DOHH2 (cell line): ENCODE measurements around the gene AGO3.

Experiments
- H3F3A ChIP-seq: fragments of 200-600 bp; sonication (generic), shearing (Covaris generic); 2 replicates; pipeline ENCODE4 v1.6.0; 2016; ENCODE audit warnings: antibody characterized with exemption, mild to moderate bottlenecking; ENCODE audit not compliant: control insufficient read depth, insufficient read depth
- H3K27ac ChIP-seq: fragments of 200-600 bp; sonication (generic); 2 replicates; pipeline ENCODE4 v1.5.1; 2014; ENCODE audit warnings: low read depth, mild to moderate bottlenecking, low read length, moderate library complexity
- H3K27me3 ChIP-seq: fragments of 200-600 bp; sonication (generic); 2 replicates; pipeline ENCODE4 v1.6.1; 2014; ENCODE audit warnings: mild to moderate bottlenecking, low read length, mixed read lengths; ENCODE audit not compliant: control insufficient read depth
- H3K36me3 ChIP-seq: fragments of 200-600 bp; sonication (generic); 2 replicates; pipeline ENCODE4 v1.6.1; 2014; ENCODE audit warnings: mild to moderate bottlenecking, low read length, moderate library complexity, mixed read lengths; ENCODE audit not compliant: control insufficient read depth
- H3K4me1 ChIP-seq: fragments of 200-600 bp; sonication (generic); 2 replicates; pipeline ENCODE4 v1.6.1; 2014; ENCODE audit warnings: mild to moderate bottlenecking, low read length, mixed read lengths; ENCODE audit not compliant: control insufficient read depth
- H3K4me2 ChIP-seq: fragments of 200-600 bp; sonication (generic); 2 replicates; pipeline ENCODE4 v1.6.0; 2014; ENCODE audit warnings: mild to moderate bottlenecking, low read length, moderate library complexity
- H3K4me3 ChIP-seq: fragments of 200-600 bp; sonication (generic); 2 replicates; pipeline ENCODE4 v1.5.1; 2014; ENCODE audit warnings: mild to moderate bottlenecking, low read length, mixed read lengths
- H3K79me2 ChIP-seq: fragments of 200-600 bp; sonication (generic); 2 replicates; pipeline ENCODE4 v1.6.1; 2014; ENCODE audit warnings: mild to moderate bottlenecking, low read length, mixed read lengths; ENCODE audit not compliant: control insufficient read depth
- H3K9me2 ChIP-seq: fragments of 200-600 bp; sonication (generic); replicated peaks from 2 replicates; pipeline ENCODE4 v1.6.1; 2014; ENCODE audit warnings: mild to moderate bottlenecking, low read length, mixed read lengths; ENCODE audit not compliant: control insufficient read depth
- H3K9me3 ChIP-seq: fragments of 200-600 bp; sonication (generic); 2 replicates; pipeline ENCODE4 v1.6.1; 2014; ENCODE audit warnings: antibody characterized with exemption, low read length, mixed read lengths; ENCODE audit not compliant: control insufficient read depth, insufficient read depth
- H4K20me1 ChIP-seq: fragments of 200-600 bp; sonication (generic); 2 replicates; pipeline ENCODE4 v1.6.0; 2014; ENCODE audit warnings: low read depth, mild to moderate bottlenecking, antibody characterized with exemption, low read length, moderate library complexity; ENCODE audit not compliant: control insufficient read depth, insufficient read depth
- EZH2phosphoT487 ChIP-seq: fragments of 200-600 bp; sonication (generic); IDR thresholded peaks from 2 replicates; pipeline ENCODE4 v1.6.1; 2017; ENCODE audit warnings: borderline replicate concordance, mild to moderate bottlenecking, antibody characterized with exemption, low read length, moderate library complexity, mixed read lengths
- TF ChIP-seq, protein P1 (sequence below): fragments of 200-600 bp; sonication (generic); IDR thresholded peaks from one replicate; pipeline ENCODE4 v1.5.1; 2014; ENCODE audit warnings: antibody characterized with exemption, mild to moderate bottlenecking, low read depth, low read length; ENCODE audit not compliant: poor library complexity, severe bottlenecking

AGO3 gene

DNA sequence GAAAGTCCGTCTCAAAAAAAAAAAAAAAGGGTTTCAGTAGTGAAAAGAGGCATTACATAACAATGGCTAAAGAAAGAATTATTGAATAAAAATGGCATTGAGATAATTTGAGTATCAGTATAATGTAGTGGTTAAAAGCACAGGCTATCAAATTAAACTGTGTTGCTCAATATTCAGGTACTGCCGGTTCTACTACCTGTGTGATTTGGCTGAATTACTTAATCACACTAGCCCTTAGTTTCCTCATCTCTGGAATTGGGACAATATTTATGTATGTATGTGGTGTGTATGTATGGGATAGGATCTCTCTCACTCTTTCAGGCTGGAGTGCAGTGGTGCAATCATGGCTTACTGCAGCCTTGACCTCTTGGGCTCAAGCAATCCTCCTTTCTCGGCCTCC lies 96.9 kb downstream of the AGO3 start:
- H3F3A ChIP-seq = no peaks in the 10 kb centered on the region

DNA sequence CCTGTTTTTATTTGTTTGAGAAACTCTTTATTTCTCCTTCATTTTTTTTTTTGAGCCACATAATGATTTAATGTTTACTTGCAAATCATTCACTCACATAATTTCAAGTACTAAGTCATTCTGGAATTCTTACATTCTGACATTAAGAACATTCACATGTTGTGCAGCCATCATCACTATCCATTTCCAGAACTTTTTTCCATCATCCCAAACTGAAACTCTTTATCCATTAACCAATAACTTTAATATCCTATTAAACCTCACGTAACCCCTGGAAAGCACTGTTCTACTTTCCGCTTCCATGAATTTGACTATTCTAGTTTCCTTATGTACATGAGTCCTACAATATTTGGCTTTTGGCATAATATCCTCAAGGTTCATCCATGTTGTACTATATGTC lies 100.5 kb downstream of the AGO3 start:
- Histone ChIP-seq H3K9me2 (no peaks in the 10 kb centered on the region), H3F3A (no peaks in the 10 kb centered on the region), H3K4me1 (no peaks in the 10 kb centered on the region), H3K27me3 (no peaks in the 10 kb centered on the region), H3K27ac (no peak overlapping the region), H3K9me3 (no peaks in the 10 kb centered on the region), H3K79me2 (no peaks in the 10 kb centered on the region), H3K4me3 (no peak overlapping the region), H3K4me2 (no peak overlapping the region), H3K36me3 (0 out of 2 replicates have a peak, but pooled peaks cover 7% of the 10 kb centered on the region), H4K20me1 (no peaks in the 10 kb centered on the region)
- TF ChIP-seq, protein P1, sequence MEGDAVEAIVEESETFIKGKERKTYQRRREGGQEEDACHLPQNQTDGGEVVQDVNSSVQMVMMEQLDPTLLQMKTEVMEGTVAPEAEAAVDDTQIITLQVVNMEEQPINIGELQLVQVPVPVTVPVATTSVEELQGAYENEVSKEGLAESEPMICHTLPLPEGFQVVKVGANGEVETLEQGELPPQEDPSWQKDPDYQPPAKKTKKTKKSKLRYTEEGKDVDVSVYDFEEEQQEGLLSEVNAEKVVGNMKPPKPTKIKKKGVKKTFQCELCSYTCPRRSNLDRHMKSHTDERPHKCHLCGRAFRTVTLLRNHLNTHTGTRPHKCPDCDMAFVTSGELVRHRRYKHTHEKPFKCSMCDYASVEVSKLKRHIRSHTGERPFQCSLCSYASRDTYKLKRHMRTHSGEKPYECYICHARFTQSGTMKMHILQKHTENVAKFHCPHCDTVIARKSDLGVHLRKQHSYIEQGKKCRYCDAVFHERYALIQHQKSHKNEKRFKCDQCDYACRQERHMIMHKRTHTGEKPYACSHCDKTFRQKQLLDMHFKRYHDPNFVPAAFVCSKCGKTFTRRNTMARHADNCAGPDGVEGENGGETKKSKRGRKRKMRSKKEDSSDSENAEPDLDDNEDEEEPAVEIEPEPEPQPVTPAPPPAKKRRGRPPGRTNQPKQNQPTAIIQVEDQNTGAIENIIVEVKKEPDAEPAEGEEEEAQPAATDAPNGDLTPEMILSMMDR = no peak
- no peak for TF ChIP-seq EZH2phosphoT487

More for the DNA sequence above, 96.9 kb downstream of the AGO3 start:
- no peaks in the 10 kb centered on the region for H3K9me3 ChIP-seq
- H3K9me2 ChIP-seq = no peaks in the 10 kb centered on the region
- TF ChIP-seq, protein P1 = no peak
- TF ChIP-seq EZH2phosphoT487 = no peak
- no peaks in the 10 kb centered on the region for H4K20me1 ChIP-seq
- peaks cover 8% of the 10 kb centered on the region for H3K4me1 ChIP-seq
- no peaks in the 10 kb centered on the region for H3K27me3 ChIP-seq
- H3K27ac ChIP-seq = no peak overlapping the region
- H3K36me3 ChIP-seq = 0 out of 2 replicates have a peak, but pooled peaks cover 7% of the 10 kb centered on the region
- H3K4me2 ChIP-seq = no peak overlapping the region
- no peak overlapping the region for H3K4me3 ChIP-seq
- H3K79me2 ChIP-seq = no peaks in the 10 kb centered on the region

DNA sequence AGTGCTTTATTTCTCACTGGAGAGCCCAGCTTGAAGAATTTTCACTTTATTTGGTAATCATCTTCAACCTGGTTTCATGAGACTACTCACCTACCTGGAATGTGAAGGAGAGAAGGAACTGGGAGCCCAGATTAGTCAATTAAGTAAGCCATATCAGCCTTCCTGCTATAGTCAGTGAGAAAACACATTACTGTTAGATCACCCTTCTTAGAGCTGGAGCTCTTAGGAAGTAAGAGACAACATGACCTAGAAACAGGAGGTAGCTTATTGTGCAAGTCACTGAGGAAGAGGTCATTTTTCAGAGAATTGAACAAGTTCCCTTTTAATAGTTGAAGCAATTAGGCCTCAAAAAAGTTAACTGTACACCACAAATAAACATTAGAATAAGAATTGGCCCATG lies 103.8 kb downstream of the AGO3 start:
- Histone ChIP-seq H3K36me3 (0 out of 2 replicates have a peak, but pooled peaks cover 4% of the 10 kb centered on the region), H3F3A (no peaks in the 10 kb centered on the region)

More for the DNA sequence above, 103.8 kb downstream of the AGO3 start:
- no peaks in the 10 kb centered on the region for H3K27me3 ChIP-seq
- H3K9me2 ChIP-seq = no peaks in the 10 kb centered on the region
- no peak overlapping the region for H3K4me2 ChIP-seq
- TF ChIP-seq EZH2phosphoT487 = no peak
- TF ChIP-seq, protein P1 = no peak
- H3K9me3 ChIP-seq = no peaks in the 10 kb centered on the region
- no peaks in the 10 kb centered on the region for H3K4me1 ChIP-seq
- H3K79me2 ChIP-seq = no peaks in the 10 kb centered on the region
- H3K4me3 ChIP-seq = no peak overlapping the region
- no peak overlapping the region for H3K27ac ChIP-seq
- no peaks in the 10 kb centered on the region for H4K20me1 ChIP-seq
